Activated CD4-positive, alpha-beta T cell treated with anti-CD3 and anti-CD28 coated beads, Interleukin-2, amount 10 ng/mL, durations not matched to agents 7 days and 5 days (primary cell): ENCODE data around the gene DRC3. TPM values are rescaled to one million over a fixed set of nuclear protein-coding genes. Genes with fewer than 3 reads are reported as not detected.

Source experiments
- CTCF ChIA-PET: fragments of 350-600 bp; sonication (Branson Sonifier 250); formaldehyde crosslinking; loops from one replicate; lab custom pipeline; 2021; ENCODE audit warnings: antibody characterized with exemption; lab: Charles Lee
- POLR2A ChIA-PET: fragments of 350-600 bp; sonication (Branson Sonifier 250); formaldehyde crosslinking; loops from one replicate; lab custom pipeline; 2021; ENCODE audit warnings: antibody characterized with exemption; lab: Charles Lee
- DNase-seq: peaks from one replicate; pipeline ENCODE4 v3.0.0-alpha.2; 2020
- H3K27ac Mint-ChIP-seq: one replicate; pipeline ENCODE4 v1.8.0; 2021; ENCODE audit warnings: mild to moderate bottlenecking, moderate library complexity, mixed read lengths
- H3K27me3 Mint-ChIP-seq: one replicate; pipeline ENCODE4 v1.8.0; 2021; ENCODE audit warnings: mixed read lengths
- H3K36me3 Mint-ChIP-seq: one replicate; pipeline ENCODE4 v1.8.0; 2021; ENCODE audit warnings: low read depth, mixed read lengths
- H3K4me1 Mint-ChIP-seq: one replicate; pipeline ENCODE4 v1.8.0; 2021; ENCODE audit warnings: mixed read lengths
- H3K4me3 Mint-ChIP-seq: one replicate; pipeline ENCODE4 v1.8.0; 2021; ENCODE audit warnings: mild to moderate bottlenecking, moderate library complexity, mixed read lengths
- H3K9me3 Mint-ChIP-seq: one replicate; pipeline ENCODE4 v1.8.0; 2021; ENCODE audit warnings: mixed read lengths
- total RNA-seq, 2 experiments: library from RNA; stranded (reverse); gene quantifications; one replicate each; pipeline ENCODE4 v1.2.3, GENCODE V29; 2021

DRC3 gene
- total RNA-seq, 2 experiments from 2014 or later, result 0.06 TPM; not detected in 1

- peak overlapping the region; percentile 73 for H3K4me3 Mint-ChIP-seq
- H3K4me1 Mint-ChIP-seq, result peaks cover 73% of the 10 kb centered on the region
- peak overlapping the region; percentile 98 for H3K27ac Mint-ChIP-seq
- H3K36me3 Mint-ChIP-seq, result peaks cover 30% of the 10 kb centered on the region
- CTCF ChIA-PET, result interaction anchor here (0.6 to 1.0 kb wide), 3 partner anchors 28 to 213 kb away, joined by 3 to 5 read pairs (median 4); no protein-coding TSS in a partner anchor
- no peaks in the 10 kb centered on the region for H3K27me3 Mint-ChIP-seq
- POLR2A ChIA-PET, result interaction anchor here (0.9 kb wide), 1 partner anchor 13 kb away, joined by 3 read pairs; the partner anchor contains the start of genes DRC3 and TOM1L2
- DNase-seq, result peak; percentile 29
- peaks cover 5% of the 10 kb centered on the region for H3K9me3 Mint-ChIP-seq
These were observed 12.9 kb upstream of the DRC3 start for GRCh38 chr17:17959520-17960361.

GRCh38 chr17:17960500-17961030 lies 12.1 kb upstream of the DRC3 start:
- POLR2A ChIA-PET, result interaction anchor here (0.9 kb wide), 1 partner anchor 12 kb away, joined by 3 read pairs; the partner anchor contains the start of genes DRC3 and TOM1L2
- Mint-ChIP-seq H3K9me3 (peaks cover 5% of the 10 kb centered on the region), H3K4me3 (peak overlapping the region; percentile 73), H3K4me1 (peaks cover 75% of the 10 kb centered on the region), H3K27me3 (no peaks in the 10 kb centered on the region), H3K27ac (peak overlapping the region; percentile 98), H3K36me3 (peaks cover 28% of the 10 kb centered on the region)
- no peak for DNase-seq
- CTCF ChIA-PET, result interaction anchor here (0.6 kb wide), 1 partner anchor 28 kb away, joined by 3 read pairs; no protein-coding TSS in a partner anchor

- Mint-ChIP-seq H3K4me3 (no peak overlapping the region), H3K4me1 (peaks cover 77% of the 10 kb centered on the region), H3K27ac (no peak overlapping the region), H3K9me3 (no peaks in the 10 kb centered on the region), H3K27me3 (no peaks in the 10 kb centered on the region), H3K36me3 (peaks cover 17% of the 10 kb centered on the region)
- POLR2A ChIA-PET, result no interaction called here
- no peak for DNase-seq
- CTCF ChIA-PET, result interaction anchor here (1.9 kb wide), 1 partner anchor 9 kb away, joined by 5 read pairs; the partner anchor contains the start of genes DRC3 and TOM1L2
These were observed 9.6 kb upstream of the DRC3 start for GRCh38 chr17:17963066-17963465.

- ChIA-PET CTCF (no interaction called here), POLR2A (no interaction called here)
- H3K27ac Mint-ChIP-seq, result no peak overlapping the region
- DNase-seq, result no peak
- no peaks in the 10 kb centered on the region for H3K27me3 Mint-ChIP-seq
- peaks cover 73% of the 10 kb centered on the region for H3K4me1 Mint-ChIP-seq
- H3K36me3 Mint-ChIP-seq, result peaks cover 15% of the 10 kb centered on the region
- no peak overlapping the region for H3K4me3 Mint-ChIP-seq
- no peaks in the 10 kb centered on the region for H3K9me3 Mint-ChIP-seq
These were observed 8.8 kb upstream of the DRC3 start for GRCh38 chr17:17963694-17964436.

- Mint-ChIP-seq H3K36me3 (peaks cover 15% of the 10 kb centered on the region), H3K27ac (no peak overlapping the region), H3K9me3 (no peaks in the 10 kb centered on the region), H3K4me1 (peaks cover 69% of the 10 kb centered on the region), H3K4me3 (no peak overlapping the region), H3K27me3 (no peaks in the 10 kb centered on the region)
- no peak for DNase-seq
- ChIA-PET POLR2A (no interaction called here), CTCF (no interaction called here)
These were observed 8.0 kb upstream of the DRC3 start for GRCh38 chr17:17964710-17965109.

GRCh38 chr17:17965152-17965721 lies 7.4 kb upstream of the DRC3 start:
- H3K27me3 Mint-ChIP-seq, result no peaks in the 10 kb centered on the region
- no peak overlapping the region for H3K27ac Mint-ChIP-seq
- H3K4me3 Mint-ChIP-seq, result no peak overlapping the region
- DNase-seq, result no peak
- CTCF ChIA-PET, result interaction anchor here (1.1 to 2.0 kb wide), 2 partner anchors 9 to 29 kb away, joined by 5 to 7 read pairs; no protein-coding TSS in a partner anchor
- peaks cover 67% of the 10 kb centered on the region for H3K4me1 Mint-ChIP-seq
- POLR2A ChIA-PET, result no interaction called here
- H3K36me3 Mint-ChIP-seq, result peaks cover 15% of the 10 kb centered on the region
- H3K9me3 Mint-ChIP-seq, result no peaks in the 10 kb centered on the region

- H3K4me1 Mint-ChIP-seq, result peaks cover 67% of the 10 kb centered on the region
- ChIA-PET CTCF (interaction anchor here (1.1 to 2.0 kb wide), 2 partner anchors 10 to 28 kb away, joined by 5 to 7 read pairs; no protein-coding TSS in a partner anchor), POLR2A (no interaction called here)
- DNase-seq, result no peak
- no peak overlapping the region for H3K27ac Mint-ChIP-seq
- no peaks in the 10 kb centered on the region for H3K9me3 Mint-ChIP-seq
- no peak overlapping the region for H3K4me3 Mint-ChIP-seq
- no peaks in the 10 kb centered on the region for H3K27me3 Mint-ChIP-seq
- H3K36me3 Mint-ChIP-seq, result peaks cover 8% of the 10 kb centered on the region
These were observed 6.3 kb upstream of the DRC3 start for GRCh38 chr17:17966399-17966798.

GRCh38 chr17:17970699-17971430 lies 1.8 kb upstream of the DRC3 start:
- POLR2A ChIA-PET, result no interaction called here
- H3K9me3 Mint-ChIP-seq, result no peaks in the 10 kb centered on the region
- H3K4me3 Mint-ChIP-seq, result peak overlapping the region; percentile 77
- peak overlapping the region; percentile 78 for H3K27ac Mint-ChIP-seq
- no peaks in the 10 kb centered on the region for H3K36me3 Mint-ChIP-seq
- peaks cover 55% of the 10 kb centered on the region for H3K4me1 Mint-ChIP-seq
- H3K27me3 Mint-ChIP-seq, result no peaks in the 10 kb centered on the region
- no peak for DNase-seq
- CTCF ChIA-PET, result no interaction called here

GRCh38 chr17:17971431-17972125 lies 1.1 kb upstream of the DRC3 start:
- peaks cover 48% of the 10 kb centered on the region for H3K4me1 Mint-ChIP-seq
- H3K4me3 Mint-ChIP-seq, result peak overlapping the region; percentile 77
- H3K27ac Mint-ChIP-seq, result peak overlapping the region; percentile 78
- DNase-seq, result peak; percentile 37
- ChIA-PET CTCF (interaction anchor here (0.9 kb wide), 1 partner anchor 9 kb away, joined by 5 read pairs; no protein-coding TSS in a partner anchor), POLR2A (no interaction called here)
- H3K9me3 Mint-ChIP-seq, result no peaks in the 10 kb centered on the region
- H3K36me3 Mint-ChIP-seq, result no peaks in the 10 kb centered on the region
- no peaks in the 10 kb centered on the region for H3K27me3 Mint-ChIP-seq

GRCh38 chr17:17972952-17973254 lies 241 bp downstream of the DRC3 start:
- POLR2A ChIA-PET, result interaction anchor here (0.9 kb wide), 1 partner anchor 13 kb away, joined by 3 read pairs; no protein-coding TSS in a partner anchor
- peaks cover 38% of the 10 kb centered on the region for H3K4me1 Mint-ChIP-seq

GRCh38 chr17:17975436-17975835 lies 2.8 kb downstream of the DRC3 start:
- Mint-ChIP-seq H3K9me3 (no peaks in the 10 kb centered on the region), H3K27me3 (no peaks in the 10 kb centered on the region), H3K4me3 (no peak overlapping the region), H3K36me3 (no peaks in the 10 kb centered on the region), H3K27ac (no peak overlapping the region), H3K4me1 (peaks cover 23% of the 10 kb centered on the region)
- ChIA-PET CTCF (interaction anchor here (0.6 to 1.1 kb wide), 2 partner anchors 9 to 195 kb away, joined by 3 to 6 read pairs; no protein-coding TSS in a partner anchor), POLR2A (no interaction called here)
- no peak for DNase-seq

More at GRCh38 chr17:17972952-17973254, 241 bp downstream of the DRC3 start:
- Mint-ChIP-seq H3K4me3 (peak overlapping the region; percentile 95), H3K27ac (peak overlapping the region; percentile 50), H3K9me3 (no peaks in the 10 kb centered on the region), H3K27me3 (no peaks in the 10 kb centered on the region), H3K36me3 (no peaks in the 10 kb centered on the region)
- no peak for DNase-seq
- CTCF ChIA-PET, result interaction anchor here (1.1 to 1.5 kb wide), 2 partner anchors 15 to 19 kb away, joined by 4 read pairs; no protein-coding TSS in a partner anchor
